Dermis blood vessel endothelial cell (primary cell): ENCODE results near the gene GNG7. TPM values are rescaled to one million over a fixed set of nuclear protein-coding genes. Genes with fewer than 3 reads are reported as not detected.
"Not testable (repeated sequence)": the region's sequence is repeated elsewhere in the genome, so short reads cannot be mapped to it uniquely, and the experiment has no call there.

Experiments used
- DNase-seq: peaks from one replicate; pipeline ENCODE4 v3.0.0; 2010
- total RNA-seq: library from RNA; depleted of rRNA; stranded (reverse); fragments of >200 nt; gene quantifications from 2 replicates; pipeline ENCODE4 v1.2.3, GENCODE V29; 2014

Gene GNG7
- total RNA-seq, 1 donor from 2014 or later = 1.0 TPM

DNA sequence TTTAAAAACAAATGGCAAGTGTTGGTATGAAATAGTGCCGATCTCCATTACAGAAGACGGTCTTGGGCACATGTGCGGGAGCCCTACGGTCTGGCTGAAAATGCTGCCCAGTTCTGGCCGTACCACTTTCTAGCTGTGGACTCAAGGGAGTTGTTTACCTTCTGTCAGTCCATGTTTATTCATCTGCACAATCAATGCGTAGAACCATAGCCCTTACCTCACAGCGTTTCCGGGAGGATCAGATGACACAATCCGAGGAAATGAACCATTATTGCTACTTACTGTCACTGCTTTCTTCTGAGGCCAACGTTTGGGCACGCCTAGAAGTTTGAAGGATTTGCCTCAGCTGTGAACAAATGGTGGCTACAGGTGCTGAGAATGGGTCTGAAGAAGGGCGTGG is 195.4 kb downstream of the GNG7 start:
- peak; percentile 92 for DNase-seq

DNA sequence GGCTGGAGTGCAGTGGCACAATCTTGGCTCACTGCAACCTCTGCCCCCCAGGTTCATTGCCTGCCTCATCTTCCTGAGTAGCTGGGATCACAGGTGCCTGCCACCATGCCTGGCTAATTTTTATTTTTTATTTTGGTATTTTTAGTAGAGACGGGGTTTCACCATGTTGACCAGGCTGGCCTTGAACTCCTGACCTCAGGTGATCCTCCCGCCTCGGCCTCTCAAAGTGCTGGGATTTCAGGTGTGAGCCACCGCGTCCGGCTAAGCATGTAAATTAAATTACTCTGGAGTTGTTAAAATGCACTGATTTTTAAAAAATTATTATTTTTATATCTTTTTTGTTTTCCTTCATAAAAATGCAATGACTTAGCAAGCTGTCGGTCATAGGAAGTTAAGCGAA is 195.8 kb downstream of the GNG7 start:
- not testable (repeated sequence) for DNase-seq

DNA sequence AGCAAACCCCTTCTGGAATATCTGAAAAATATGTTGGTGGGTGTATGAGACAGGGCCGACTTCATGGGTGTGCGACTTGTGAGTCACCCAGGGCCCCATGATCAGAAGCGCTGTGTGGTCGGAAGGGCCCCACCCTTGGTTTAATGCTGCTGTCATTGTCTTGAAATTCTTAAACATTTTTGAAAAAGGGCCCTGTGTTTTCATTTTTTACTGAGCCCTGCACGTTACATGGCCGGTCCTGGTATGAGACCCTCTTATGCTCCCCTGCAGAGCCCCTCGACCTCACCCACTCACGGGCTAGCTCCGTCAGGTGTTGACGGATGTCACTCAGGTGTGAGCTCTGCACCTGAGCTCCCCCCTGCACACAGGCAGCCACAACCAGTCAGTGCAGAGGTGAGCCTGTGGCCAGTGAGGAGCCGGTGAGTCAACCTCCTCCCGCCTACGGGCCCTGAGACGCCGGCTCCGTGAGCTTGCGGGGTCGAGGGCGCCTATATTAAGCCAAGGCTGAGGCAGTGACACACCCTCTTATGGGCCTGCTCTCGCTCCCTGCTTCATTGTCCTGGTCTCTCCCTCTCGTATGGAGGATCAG is 198.9 kb downstream of the GNG7 start:
- DNase-seq = peak; percentile 43

DNA sequence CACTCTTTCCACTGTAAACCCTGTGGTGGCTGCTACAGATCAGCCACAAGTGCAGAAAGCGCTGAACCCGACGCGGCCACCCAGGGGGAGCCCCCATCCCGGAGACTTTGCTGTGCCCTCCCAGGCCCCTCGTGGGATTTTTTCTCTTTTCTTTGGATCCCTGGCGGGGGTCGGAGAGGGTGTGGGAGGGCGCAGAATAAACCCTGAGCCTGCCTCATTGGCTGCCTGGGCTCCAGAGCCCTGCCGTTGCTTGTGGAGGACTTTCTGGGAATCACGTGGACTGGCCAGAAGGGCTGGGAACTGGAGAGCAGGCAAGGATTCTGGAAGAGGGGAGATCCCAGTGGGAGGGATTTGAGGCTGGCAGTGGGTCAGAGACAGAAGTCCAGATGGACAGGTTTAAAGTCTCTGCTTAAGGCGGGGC is 201.6 kb downstream of the GNG7 start:
- DNase-seq = no peak

DNA sequence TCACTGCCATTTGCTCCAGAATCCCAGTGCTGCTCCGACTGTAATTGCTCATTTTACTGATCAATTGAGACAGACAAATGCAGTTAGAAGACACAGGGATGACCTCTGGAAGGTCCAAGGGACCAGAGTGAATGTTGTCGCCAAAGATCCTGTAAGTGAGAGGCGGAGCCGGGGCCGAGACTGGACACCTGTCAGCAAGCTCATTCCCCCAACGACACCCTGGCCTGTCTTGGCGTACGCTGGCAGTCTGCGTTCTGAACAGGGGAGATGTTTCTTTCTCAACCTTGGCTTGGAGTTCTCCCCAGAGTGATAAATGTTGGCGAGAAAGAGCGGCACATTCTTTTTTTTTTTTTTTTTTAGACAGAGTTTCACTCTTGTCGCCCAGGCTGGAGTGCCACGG is 202.3 kb downstream of the GNG7 start:
- no peak for DNase-seq

DNA sequence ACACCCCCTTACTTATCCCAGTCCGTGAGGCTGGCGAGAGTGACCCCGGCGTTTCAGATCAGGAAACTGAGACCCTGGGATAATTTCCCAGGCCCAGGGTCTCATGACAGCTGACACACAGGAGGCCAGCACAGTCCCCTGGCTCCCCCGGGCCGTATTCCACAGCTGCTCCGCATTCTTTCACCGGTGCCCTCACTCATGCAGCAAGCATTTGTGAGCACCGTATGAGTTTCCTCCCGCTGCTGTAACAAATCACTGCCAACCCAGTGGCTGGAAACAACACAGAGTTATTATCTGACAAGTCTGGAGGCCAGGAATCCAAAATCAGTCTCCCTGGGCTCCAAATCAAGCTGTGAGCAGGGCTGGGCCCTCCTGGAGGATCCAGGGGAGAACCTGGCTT is 205.3 kb downstream of the GNG7 start:
- no peak for DNase-seq

DNA sequence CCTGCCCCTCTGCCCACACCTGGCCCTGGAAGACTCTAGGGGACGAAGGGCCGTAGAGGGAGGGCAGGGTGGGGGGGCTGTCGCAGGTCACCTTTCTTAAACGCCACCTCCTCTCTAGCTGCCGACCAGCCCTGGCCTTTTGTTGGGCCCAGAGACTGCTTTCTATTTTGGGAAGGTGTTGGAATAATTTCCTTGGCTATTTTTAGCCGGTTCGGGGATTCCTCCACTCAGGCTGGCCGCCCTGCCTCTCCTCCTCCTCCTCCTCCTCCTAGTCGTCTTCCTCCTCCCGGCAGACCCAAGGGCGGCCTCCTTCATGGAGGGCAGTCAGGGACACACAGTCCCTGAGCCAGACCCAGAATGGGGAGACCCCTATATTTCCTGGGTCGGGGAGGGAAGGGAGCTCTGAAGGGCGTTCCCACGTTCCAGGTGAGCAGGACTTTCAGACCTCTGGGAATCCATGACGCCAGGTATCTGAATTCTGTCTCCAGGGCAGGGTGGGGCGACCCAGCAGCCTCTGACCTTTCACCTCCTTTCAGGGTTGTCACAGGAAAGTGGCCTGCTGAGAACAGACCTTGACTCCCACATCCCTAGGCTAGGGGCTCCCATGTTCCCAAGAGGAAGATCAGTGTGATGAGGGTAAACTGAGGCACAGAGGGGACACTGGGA is 206.7 kb downstream of the GNG7 start:
- peak; percentile 25 for DNase-seq

DNA sequence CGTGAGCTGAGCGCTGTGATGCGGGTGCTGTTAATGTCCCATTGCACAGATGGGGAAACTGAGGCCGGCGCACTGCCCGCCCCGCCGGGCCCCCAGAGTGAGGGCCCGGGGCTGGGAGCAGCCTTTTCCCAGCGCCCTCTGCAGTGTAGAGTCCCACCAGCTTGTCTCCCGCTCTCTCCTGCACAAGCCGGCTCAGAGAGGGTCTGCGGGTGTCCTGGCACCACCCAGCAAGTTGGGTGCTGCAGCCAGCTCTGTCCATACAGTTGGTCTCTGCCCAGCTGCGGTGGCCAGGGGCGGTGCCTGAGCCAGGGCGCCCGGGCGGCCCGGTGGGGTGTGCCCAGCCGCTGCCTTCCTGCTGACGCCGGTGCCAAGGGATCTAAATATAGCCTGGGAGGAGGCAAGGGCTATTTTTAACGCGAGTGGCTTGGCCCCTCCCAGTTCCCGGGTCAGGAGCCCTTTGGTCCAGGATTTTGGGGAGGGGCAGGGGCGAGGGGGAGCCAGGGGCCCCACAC is 207.3 kb downstream of the GNG7 start:
- peak; percentile 64 for DNase-seq

DNA sequence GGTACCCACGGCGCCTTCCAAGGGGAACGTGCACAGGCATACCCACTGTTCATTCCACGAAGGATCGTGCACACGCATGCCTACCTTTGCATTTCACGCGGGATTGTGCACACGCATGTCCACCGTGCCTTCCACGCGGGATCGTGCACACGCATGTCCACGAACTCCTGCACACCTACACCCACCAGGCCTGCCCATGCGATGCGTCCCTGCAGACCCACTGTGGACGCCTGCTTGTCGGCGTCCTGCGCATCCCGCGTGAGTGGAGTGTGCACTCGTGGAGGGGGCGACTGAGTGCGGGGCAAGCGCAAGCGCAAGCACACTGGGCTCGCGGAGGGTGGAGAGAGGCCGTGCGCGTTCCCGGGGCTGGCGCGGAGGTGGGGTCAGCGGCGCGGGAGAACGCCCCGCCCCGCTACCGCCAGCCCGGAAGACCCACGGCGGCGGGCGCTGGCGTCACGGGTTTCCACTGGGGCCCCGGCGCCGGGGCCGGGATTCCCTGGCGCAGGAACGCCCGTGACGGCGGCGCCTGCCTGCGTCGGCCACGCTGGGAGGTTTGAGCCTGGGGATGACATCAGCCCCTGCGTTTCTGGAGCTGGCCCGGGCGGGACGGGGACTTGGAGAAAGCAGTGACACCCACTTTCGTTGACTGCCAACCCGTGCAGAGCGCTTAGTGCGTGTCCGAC is 207.9 kb downstream of the GNG7 start:
- peak; percentile 73 for DNase-seq

DNA sequence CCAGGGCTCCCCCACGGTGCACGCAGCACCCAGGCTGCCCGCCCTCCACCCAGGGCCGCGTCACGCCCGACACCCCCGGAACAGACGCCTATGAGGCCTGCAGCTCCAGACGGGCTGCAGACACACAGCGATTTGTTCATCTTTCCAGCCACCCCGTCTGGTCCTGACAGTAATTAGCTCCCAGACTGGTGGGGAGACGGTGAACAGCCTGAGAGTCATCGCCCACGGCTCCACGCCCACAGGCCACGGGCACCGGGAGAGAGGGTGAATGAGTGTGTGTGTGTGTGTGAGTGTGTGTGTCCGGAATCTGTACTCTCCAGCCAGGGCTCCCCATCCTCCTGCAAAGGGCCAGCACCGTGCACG is 208.4 kb downstream of the GNG7 start:
- DNase-seq = no peak

DNA sequence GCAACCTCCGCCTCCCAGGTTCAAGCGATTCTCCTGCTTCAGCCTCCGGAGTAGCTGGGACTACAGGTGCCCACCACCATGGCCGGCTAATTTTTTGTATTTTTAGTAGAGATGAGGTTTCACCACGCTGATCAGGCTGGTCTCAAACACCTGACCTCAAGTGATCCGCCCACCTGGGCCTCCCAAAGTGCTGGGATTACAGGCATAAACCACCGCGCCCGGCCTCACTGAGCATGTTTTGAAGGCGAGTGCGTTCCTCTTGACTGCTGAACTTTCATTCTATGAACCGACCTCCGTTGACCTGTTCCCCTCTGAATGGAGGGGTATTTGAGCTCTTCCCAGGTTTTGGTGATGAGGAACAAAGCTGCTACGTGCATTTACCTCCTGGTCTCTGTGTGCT is 209.0 kb downstream of the GNG7 start:
- not testable (repeated sequence) for DNase-seq

DNA sequence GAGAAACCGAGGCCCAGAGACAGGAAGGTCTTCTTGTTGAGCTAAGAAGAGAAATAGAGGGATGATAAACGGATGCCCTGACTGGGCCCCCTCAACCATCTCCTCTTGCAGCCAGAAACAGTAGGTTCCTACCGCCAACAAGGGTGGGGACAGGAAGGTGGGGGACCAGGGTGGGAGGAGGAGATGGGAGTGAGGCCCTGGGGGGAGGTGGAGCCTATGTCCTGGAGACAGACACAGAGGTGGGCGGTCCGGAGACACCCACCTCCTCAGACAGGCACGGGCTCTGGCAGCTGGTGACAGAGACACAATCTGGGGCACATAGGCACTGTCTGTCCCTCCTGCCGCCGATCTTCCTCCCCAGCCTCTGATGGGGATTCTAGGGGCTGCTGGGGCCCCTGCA is 209.6 kb downstream of the GNG7 start:
- DNase-seq = no peak

DNA sequence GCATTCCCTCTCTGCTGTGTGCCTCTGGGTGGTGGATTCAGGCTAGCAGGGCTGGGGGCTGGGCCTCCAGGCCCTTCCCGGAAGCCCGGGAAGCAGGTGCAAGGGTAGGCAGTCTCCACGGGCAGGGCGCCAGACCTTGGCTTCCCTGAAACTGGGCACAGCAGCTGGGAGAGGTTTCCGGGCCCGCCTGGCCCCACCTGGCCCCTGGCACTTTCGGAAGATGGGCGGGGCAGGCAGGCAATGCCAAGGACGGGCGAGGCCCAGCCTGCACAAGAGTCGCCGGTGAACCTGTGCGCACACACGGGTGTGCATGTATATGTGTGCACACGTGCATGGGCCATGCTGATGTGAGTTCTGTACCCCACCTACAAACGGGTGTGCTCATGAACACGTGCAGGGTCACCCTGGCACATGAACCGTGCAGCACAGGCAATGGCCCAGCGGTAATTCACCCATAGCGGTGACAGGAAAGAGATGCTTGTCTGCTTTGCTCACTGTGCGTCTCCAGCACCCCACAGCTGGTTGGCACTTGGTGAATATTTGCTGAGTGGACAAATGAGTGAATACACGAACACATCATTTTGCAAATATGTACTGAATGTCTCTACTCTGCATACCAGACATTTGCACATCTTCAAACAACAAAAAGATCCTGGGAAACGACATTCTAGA is 211.2 kb downstream of the GNG7 start:
- peak; percentile 73 for DNase-seq

DNA sequence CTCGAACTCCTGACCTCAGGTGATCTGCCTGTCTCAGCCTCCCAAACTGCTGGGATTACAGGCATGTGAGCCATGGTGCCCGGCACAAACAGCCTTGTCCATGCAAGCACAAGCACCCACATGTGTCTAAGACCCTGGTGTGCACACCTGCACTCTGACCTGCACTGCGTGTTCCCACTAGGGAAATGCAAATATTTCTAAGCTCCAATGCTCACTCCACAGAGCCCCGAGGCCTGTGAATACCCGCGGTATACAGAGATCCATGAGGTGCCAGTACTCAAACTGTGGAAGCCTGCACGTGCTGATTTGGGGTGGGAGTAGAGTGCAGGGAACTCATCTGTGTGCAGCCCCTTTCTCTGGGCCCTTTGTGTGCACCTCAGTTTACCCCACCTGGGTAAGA is 211.8 kb downstream of the GNG7 start:
- no peak for DNase-seq

DNA sequence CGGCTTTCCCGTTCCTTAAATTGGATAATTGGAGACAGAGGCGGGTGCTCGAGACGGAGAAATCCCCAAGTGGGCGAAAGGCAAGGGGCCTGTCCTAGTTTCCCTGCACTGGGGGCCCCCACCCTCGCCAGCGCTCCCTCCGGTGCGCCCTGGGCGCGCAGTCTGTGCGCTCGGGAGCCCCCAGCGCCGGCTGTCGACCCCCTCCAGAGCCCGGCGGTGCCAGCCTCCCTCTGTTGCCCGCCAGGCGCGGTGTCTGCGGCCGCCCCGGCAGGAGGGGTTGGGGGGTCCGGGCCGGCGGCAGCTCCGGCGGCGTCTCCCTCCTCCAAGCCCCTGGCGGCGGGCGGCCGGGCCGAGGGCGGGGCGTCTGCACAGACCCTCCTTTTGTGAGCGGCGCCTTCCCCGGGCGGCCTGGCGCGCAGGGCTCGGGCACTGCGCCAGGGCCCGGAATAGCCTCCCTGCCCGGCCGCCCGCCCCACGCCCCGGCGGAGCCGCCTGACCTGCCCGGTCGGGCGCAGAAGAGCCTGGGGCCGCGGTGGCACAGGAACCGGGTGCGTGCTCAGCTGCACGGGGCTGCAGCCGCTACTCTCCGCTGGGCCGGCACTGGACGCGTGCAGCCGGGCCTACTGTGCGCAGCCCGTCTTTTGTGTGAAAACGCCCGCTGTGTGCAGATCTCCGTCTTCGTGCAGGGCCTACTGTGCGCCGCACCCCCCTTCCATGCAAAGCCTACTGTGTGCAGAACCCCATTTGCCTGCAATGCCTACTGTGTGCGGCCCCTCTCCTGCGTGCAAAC is 213.4 kb downstream of the GNG7 start:
- DNase-seq = peak; percentile 67

DNA sequence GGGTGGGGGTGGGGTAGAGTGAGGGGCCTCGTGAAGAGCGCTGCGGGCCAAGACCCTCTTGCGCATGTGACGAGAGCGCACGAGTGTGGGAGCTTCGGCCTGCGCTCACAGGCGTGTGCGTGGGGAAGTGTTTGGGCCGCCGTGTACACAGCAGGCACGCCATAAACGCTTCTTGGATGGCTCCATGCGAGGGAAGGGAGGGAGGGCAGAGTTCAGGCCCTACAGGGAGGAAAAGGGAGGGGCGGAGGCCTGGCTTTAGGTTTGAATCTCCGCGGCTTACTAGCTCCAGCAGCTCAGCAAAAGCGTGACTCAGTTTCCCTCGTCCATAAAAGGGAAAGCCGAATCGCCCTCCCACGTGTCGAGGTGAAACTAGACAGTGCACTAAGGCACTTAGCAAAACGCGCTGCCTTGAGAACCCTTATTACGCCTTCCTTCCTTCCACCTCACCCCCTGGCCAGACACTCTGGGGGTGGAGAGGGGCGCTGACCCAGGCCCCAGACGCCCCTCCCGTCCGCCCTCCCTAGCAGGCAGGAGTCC is 214.0 kb downstream of the GNG7 start:
- peak; percentile 31 for DNase-seq

DNA sequence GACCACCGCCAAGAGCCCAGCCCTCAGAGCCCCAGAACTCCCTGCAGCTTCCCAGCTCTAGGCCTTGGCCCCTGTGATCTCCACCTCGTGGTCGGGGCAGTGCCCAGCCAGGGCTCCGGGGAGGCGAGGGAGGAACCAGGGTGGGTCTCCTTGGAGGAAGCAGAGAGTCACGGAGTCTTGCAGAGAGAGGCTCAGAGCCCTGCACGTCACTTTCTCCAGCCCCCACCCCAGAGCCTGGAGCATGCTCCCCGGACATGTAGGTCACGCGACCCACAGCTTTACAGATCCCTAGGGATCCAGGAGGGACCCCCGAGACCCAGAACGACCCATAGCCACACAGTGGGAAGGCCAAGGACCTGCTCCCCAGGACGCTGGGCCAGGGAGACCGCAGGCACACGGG is 214.7 kb downstream of the GNG7 start:
- DNase-seq = no peak

DNA sequence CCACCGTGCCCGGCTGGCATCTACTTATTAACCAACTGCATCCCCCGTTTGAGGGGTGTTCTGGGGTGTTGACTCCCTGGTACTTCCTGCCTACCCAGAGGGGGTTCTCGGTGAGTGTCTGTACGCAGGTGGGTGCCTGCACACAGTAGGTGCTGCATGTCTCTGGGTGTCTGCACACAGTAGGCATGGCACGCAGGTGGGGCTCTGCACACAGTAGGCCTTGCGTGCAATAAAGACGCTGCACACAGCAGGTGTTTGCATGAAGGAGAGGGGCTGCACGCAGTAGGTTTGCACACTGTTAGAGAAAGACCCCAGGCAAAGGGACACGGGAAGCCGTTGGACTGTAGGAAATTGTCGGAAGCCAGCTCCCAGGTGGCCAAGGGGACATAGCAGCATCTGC is 215.4 kb downstream of the GNG7 start:
- DNase-seq = no peak

DNA sequence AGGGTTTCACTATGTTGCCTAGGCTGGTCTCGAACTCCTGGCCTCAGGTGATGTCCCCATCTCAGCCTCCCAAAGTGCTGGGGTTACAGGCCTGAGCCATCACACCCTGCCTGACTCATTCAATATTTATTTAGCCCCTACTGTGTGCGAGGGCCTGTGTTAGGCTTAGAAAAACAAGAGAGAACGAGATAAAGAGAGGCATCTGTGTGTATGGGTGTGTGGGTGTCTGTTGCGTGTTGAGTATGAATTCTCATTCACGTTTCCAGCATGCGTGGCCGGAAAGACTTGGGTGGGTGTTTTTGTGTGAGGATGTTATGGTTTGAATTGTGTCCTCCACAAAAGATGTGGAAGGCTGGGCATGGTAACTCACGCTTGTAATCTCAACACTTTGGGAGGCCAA is 217.1 kb downstream of the GNG7 start:
- DNase-seq = no peak

DNA sequence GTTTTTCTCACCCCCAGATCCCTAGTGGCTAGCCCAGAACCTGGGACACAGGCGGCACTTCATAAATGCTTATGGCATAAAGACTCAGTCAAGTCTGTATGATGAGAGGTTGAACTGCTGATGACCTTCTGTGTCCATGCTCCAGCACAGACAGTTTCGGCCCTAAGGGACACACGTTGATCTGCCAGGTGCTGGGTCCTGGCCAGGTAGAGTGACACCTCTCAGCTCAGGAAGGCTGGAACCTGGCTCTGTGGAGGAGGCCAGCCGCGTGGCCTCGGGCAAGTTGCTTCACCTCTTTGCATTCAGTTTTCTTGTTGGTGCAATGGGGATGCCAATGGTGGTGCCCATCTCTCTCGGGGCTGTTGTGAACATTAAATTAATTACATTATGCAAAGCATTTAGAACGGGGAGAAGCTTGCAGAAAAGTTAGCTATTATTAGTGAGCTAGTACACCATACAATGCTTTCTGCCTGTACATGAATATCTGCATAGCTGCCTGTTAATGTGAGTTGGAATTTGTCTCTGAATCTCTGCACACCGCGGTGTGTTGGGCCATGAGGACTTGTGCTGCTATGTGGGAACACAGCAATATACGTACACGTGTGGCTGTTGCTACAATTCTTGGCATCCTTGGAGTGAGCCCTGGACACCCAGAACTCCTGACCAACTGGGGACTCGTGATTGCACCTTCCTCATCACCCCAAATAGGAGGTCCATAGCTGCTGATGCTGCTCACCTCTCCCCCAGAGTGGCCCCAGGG is 218.1 kb downstream of the GNG7 start:
- no peak for DNase-seq

DNA sequence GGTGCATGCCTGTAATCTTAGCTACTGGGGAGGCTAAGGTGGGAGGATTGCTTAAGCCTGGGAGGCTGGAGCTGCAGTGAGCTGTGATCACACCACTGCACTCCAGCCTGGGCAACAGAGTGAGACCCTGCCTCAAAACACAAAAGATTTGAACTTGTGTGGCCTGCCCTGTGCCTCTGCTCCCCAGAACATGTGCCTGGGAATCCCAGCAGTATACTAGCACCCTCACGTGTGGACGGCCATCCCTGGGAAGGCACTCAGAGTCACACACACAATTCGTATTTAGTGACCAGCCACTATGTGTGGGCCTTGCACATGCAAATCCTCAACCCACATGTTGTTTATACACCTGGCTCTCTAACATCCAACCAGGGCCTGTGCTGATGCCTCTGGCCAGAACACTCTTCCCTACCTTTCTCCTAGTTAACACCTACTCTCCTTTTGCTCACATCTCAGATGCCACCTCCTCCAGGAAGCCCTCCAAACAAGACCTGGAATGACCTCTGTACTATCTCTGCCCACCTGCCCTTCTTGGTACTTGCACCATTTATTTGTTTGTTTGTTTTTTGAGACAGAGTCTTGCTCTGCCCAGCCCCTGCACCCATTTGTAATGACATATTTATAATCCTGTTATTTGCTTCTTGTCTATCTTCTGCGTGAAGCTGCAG is 218.9 kb downstream of the GNG7 start:
- DNase-seq = no peak
